Right renal pelvis (tissue), 4 donors: Measurements from ENCODE around the gene ROR2. TPM values are rescaled to one million over a fixed set of nuclear protein-coding genes. Genes with fewer than 3 reads are reported as not detected.

Experiments
- DNase-seq, 4 donors: peaks; one replicate each; pipeline ENCODE4 v3.0.0-alpha.2; 2013; ENCODE audit warnings: low read depth in 4 of 4, low spot score in 3 of 4, missing footprints in 1 of 4
- polyA plus RNA-seq, 4 donors: library from polyadenylated mRNA; unstranded; fragments of 120-200 nt; gene quantifications; one replicate each; pipeline ENCODE4 v1.2.1, GENCODE V29; 2013; ENCODE audit not compliant: insufficient read length in 4 of 4

ROR2 gene
- polyA plus RNA-seq, 4 donors, result 14.6 to 19.1 (median 17.7) TPM

DNA sequence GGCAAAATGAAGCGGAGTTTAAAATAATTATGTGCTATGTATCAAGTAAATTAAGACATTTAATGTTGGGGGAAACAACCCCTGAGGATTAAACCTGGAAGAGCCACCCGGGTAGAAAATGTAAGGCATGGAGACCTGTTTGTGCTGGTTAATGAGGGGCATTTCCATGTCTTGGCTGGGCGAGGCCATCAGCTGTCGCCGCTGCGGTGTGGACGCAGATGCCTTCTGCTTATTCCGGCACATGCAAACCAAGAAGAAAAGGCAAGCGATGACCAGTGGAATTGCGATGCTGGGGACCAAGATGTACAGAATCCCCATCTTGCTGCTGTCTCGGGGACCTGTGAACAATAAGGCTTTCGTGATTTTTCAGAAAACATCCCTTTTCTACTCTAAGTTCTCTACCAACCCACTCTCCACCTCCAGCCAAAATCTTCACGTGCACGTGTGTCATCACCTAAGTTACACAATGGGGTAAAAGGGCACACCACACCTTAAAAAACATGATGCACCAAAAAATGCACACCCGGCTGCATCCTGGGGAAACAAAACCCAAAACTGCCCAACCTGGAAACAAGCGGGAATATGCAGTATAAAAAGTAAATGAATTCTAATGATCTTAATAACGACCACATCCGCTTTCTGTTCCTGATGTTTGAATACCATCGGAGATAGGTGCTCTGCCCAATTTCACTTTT is 223.5 kb downstream of the ROR2 start:
- DNase-seq, result no peak

DNA sequence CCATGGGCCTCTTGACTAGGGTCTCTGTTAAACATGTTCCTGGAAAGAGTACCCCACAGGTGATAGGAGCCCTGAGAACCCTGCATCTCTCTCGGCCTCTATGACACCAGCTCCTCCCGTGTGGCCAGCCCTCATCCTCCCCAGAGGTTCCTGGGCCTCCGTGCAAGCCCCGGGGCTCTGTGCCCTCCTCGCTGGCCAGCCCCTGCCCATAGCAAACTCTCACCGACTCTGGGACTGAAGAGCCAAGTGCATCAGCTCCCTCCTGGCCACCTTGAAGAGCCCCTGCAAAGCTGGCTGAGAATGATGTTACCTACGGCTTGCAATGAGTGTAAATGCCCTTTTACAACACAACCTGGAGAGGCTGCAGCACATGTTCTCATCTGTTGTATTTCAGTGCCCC is 224.4 kb downstream of the ROR2 start:
- no peak for DNase-seq

DNA sequence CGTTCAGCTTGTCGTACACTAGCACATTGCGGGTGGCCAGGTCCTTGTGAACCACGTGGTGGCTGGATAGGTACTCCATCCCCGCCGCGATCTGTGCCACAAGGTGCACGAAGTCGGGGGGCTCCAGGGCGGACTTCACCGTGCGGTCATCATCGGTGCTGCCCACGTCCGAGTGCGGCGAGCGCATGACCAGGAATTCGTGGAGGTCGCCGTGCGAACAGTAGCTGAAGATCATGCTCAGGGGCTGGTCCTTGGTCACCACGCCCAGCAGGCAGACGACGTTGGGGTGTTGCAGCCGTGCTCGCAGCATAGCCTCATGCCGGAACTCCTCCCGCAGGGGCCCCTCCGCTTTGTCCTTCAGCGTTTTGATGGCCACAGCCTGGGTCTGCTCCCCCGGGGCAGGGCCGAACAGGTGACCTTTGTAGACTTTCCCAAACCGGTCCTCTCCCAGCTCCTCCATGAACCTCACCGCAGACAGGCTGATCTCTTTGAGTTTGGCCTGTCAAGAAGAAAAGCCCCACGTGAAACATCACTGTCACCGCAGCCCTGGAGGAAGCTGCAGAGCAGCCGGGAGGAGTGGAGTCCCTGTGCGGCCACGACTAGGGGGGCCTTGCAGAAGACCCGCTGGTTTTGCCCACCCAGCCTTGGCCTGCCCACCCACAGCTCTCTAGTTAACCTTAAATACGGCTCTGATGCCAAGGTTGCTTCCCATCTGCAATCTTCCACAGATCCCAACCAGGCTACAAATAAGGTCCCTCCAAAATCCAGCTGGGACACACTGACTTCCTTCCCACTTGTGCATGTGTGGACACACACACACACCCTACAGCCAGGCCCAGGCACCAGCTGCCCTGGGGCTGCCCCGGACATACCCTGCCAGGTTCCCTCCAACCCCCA is 225.2 kb downstream of the ROR2 start:
- DNase-seq, result no peak

DNA sequence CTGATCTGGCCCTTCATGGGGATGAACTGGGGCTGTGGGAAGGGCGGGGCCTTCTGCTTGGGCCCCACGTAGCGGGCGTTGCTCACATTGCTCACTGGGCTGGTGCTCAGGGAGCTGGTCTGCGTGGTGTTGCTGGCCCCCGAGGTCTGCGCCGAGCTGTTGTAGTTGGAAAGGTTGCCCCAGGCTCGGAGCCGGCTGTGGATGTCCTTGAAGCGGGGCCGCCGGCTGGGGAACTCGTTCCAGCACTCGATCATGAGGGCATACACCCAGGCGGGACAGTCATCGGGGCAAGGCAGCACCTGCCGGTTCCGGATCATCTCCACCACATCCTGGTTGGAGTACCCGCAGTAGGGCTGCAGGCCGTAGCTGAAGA is 226.0 kb downstream of the ROR2 start:
- DNase-seq, result no peak

DNA sequence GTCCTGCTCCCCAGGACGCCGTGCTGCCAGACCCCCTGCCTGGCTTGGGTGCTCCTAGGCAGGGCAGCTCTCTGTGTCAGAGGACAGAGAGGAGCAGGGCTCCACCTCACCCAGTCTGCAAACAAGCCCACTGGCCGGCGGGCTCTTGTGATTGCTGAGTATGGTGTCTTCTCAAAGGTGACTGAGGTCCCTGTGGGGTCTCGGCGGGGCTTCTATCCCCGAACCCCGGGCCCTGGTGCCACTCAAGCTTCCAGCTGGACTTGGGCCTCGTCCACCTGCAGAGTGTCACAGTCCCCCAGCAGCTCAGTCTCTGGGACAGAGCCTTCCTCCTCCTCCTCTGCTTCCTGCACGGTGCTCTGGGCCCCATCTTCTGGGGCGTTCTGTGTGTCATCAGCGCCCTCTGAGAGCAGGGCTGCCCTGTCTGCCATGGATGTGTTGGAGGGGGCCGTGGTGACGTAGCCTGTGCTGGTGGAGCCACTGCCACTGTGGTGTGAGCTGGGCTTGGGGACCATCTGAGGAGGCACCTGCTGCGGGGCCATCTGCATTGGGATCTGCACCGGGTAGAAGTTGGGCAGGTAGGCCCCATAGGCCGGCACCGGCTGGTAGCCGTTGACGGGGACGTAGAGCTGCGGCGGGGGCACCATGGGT is 226.5 kb downstream of the ROR2 start:
- no peak for DNase-seq

DNA sequence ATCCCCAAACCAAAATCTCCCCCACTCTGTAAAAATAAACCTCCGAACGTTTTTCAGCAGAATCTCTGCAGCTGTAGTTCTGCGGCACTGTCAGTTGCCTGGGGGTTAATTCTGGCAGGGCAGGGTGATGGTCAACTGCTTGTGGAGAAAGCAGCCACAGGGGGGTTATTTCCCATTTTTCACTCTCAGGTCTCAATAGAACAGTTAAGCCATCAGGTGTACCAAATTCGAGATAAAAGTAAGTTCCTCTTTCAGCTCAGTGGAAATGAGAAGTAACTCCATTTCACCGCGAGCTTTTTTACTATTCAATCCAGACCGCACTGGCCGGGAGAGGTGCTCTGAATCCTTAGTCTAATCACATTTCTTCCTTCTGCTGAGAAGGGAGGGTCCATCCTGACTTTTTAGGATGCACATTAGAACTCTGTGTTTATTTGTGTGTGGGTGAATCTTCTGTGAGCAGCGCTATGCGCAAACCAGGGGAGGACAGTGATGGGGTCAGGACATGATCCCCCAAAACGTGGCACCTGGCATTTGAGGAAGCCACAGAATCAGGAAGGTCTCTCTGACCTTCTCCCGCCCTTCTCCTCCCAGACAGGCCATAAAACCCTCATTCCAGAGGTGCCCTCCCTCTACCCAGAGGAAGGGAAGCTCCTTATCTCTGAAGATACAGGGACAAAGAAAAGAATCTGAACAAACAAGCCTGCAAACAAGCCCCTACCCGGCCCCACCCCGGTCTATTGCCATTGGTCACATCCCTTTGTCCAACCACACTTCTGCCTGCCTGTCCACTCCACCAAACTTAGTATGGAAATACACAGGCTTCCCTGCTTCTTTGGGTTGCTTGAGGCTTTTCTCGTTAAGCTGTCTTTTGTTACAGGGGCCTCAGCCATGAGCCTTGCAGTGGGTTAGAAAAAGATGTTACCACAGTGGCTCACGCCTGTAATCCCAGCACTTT is 229.0 kb downstream of the ROR2 start:
- no peak for DNase-seq

DNA sequence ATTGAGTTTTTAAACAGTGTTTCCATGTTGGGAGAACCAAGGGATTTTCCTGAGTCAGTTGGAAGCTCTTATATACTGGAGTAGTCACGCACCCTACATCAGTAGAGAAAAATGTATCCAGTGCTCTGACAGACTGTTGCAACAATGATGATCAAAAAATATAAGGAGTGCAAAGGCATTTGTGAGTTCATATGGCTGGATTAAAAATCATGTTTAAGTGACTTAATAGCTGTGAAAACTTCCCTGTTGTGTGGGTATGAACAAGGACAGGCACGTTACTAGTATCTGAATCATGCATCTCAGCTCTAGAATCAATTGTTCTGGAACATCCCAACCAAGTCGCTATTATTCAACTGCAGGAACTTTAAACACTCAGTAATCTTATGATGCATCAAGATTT is 229.7 kb downstream of the ROR2 start:
- DNase-seq, result no peak

DNA sequence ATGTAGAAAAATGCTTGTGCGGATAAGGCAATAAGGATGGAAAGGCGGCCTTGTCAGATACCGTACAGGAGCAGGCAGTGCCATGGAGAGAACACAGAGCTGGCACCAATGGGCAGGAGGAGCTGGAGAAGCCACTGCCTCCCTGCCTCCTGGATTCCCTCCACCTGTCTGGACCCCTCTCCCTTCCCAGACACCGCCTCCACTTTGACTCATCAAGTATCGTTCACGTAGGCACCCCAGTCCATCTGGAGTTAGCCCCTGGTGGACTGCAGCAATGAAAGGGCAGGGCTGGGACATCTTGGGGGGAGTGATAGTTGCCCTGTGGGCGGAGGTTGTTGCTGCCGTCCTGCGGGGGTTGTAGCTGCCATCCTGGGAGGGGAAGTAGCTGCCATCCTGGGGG is 232.0 kb downstream of the ROR2 start:
- DNase-seq, result no peak

DNA sequence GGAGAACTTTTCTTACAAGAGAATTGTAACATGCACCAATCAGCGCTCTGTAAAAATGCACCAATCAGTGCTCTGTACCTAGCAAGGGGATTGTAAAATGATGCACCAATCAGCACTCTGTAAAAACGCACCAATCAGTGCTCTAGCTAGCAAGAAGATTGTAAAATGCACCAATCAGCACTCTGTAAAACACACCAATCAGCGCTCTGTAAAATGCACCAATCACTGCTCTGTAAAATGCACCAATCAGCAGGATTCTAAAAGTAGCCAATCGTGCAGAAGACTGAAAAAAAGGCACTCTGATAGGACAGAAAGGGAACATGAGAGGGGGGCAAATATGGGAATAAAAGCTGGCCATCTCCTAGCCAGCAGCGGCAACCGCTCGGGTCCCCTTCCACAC is 233.2 kb downstream of the ROR2 start:
- no peak for DNase-seq

DNA sequence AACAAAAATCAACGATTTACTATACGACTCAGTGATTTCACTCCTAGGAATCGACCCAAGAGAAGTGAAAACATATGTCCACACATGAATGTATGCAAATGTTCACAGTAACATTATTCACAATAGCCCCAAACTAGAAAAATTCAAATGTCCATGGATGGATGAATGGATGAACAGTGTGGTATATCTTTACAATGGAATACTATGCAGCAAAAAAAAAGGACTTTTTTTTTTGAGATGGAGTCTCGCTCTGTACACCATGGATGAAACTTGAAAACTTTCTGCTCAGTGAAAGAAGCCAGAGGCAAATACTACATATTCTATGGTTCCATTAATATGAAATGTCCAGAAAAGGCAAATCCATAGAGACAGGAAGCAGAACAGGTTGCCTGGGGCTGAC is 233.8 kb downstream of the ROR2 start:
- DNase-seq, result no peak

DNA sequence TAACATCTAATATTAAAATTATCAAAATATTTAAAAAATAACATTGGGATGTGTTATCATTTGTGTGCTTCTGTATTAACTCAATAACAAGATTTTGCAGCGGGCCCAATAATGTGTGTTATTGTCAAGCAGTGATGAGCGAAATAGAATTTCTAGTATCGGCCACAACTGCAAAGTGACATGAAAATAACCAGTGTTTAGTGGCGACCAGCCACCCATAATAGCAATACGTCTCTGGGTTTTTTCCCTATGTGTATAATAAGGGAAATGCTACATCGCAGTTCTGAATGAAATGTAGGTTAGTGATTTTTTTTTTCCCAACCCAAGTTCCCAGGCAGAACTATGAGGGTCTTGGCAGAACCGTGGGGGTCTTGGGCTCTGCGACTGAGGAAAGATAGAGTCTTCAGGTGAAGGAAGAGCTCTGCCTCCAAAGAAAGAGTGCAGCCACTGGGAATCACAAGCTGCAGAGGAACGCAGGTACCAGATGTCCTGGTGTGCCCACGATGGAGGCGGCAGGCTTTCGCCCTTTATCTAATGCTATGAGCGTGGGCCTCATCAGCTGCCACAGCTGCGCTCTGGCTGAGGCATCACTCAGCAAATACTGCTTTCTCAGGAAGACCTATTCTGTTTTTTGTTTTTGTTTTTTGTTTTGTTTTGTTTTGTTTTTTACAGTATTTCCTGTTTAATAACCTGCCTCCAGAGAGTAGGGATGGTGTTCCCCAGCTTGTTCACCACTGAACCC is 235.0 kb downstream of the ROR2 start:
- DNase-seq, result no peak

DNA sequence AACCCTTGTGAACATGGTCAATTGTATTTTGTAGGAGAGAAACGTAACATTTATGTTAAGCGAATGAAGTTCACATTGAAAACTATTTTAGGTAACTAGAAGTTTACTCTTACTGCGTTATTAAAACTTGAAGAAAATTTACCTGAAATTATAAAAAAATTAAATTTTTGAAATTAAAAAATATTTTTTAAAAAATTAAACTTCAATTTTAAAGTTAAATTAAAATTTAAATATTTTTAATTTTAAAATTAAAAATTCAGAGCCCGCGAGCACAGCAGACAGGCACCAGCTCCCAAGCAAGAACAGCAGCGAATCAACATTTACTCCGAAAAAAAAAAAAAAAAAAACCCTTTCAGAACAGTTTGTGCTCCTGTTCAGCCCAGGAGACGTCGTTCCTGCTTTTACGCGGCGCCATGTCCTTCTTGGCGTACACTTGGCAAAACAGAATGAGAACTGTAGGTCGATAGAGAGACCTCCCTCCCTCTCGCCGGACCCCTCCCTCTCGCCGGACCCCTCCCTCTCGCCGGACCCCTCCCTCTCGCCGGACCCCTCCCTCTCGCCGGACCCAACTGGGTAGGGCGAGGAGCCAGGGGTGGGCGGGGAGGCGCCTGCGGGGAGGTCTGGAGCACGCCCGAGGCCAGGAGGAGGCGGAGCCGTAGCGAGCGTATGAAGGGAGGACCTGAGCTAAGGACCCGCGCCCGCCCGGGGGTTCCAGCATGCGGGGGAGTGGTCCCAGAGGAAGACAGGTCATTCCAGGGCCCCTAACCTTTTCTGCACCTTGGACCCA is 235.8 kb downstream of the ROR2 start:
- DNase-seq, result peak; percentile 26 to 41 (median 33)

DNA sequence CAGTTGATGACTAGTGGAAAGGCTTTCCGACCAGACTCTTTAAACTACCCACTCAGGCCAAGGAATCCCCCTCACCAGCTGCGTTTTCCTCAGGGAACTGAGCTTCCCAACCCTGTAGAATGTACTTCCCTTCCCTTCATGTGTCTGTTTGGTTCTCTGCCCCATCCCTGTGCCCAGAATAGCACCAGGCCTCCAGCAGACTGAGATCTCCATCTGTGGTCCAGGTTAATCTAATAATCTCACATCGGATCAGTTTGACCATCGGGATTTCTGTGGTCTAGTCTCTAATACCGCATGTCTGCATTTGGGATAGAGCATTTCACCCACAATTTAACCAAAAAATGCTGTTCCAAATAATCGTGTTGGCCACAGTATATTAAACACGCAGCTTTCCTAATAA is 237.2 kb downstream of the ROR2 start:
- DNase-seq, result no peak

DNA sequence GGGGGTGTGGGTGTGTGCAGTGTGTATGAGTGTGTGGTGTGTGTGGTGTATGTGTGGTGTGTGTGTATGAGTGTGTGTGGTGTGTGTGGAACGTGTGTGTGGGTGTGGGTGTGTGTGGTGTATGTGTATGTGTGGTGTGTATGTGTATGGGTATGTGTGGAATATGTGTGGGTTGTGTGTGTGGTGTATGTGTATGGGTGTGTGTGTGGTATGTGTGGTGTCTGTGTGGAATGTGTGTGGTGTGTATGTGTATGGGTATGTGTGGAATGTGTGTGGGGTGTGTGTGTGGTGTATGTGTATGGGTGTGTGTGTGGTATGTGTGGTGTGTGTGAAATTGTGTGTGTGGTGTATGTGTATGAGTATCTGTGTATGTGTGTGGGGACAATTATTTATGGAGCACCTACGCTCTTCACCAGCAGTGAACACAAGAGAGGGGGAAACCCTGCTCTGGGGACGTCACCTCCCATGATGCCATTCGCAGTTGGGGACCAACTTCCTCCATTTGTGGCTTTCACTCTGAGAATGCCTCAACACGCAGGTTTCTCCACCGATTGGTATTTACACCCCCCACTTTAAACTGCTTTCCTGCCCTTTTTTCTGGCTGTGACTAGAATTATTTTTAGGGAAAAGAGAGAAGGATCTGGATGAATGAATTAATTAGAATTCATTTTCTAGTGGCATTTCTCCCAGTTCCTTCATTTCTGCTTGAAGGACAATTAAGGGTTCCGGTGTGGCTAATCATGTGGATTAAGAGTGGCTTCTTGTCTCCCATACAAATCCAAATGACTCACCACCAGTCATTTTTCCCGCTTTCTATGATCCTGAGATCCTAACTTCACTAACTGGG is 238.1 kb downstream of the ROR2 start:
- no peak for DNase-seq

DNA sequence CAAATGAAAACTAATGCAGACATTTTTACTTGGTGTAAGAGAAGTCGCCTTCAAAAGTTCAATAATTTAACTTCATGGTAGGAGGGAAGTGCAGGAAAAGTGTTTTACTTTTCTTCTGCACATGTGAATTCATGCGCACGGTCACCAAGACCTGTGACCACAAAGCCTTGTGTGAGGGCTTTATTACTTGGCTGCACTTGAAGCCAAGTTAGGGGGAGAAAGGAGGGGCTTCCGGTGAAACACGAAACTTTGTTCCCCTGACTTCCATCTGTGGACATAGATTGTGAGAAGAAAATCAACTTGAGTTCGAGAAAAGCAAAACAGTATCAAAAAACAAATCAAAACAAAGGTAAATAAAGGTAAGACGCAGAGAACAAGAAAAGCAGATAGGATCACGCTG is 239.9 kb downstream of the ROR2 start:
- peak in 1 of 4 donors; percentile 54 for DNase-seq

DNA sequence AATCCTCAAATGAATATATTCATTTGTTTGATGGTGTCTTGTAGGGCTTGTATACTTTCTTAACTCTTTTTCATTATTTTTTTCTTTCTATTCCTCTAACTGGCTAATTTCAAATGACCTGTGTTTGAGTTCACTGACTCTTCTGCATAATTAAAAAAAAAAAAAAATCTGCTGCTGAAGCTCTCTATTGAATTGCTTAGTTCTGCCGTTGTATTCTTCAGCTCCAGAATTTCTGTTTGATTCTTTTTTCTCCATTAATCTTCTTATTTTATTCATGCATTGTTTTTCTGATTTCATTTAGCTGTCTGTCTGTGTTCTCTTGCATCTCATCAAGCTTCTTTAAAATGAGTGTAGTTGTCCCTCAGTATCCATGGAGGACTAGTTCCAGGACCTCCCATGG is 244.6 kb downstream of the ROR2 start:
- DNase-seq, result no peak

DNA sequence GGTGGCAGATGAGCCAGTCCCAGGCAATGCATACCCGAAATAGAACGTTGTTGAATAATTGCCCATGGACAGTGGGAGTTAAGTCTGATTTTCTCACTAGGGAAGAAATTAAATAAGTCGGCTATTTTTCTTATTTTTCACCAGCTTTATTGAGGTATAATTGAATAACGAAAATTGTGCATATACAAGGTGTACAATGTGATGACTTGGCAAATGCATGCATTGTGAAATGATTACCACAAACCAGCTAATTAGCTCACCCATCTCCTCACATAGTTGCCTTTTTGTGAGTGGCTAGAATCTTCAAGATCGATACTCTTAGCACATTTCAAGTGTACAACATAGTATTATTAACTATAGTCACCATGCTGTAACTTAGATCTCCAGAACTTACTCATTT is 249.6 kb downstream of the ROR2 start:
- DNase-seq, result no peak

DNA sequence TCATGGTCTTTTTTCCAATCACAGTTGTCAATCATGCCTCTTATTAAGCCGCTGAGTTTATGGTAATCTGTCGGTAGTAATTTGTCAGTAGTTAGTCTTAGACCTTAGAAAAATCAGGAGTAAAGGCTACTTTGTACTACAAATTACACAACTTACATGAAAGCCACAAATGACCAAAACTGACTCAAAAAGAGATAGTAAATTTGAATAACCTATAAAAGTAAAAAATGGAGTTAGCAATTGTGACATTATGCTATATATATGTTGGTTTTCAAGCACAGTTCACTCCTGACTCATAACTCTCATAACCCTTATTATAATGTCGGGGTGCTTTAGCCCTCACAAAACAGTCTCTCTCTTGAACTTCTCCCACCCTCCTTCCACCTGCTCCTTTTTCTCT is 251.8 kb downstream of the ROR2 start:
- no peak for DNase-seq
